Keratinocyte (primary cell): Measurements from ENCODE around the gene SEZ6L2. TPM values are rescaled to one million over a fixed set of nuclear protein-coding genes. Genes with fewer than 3 reads are reported as not detected.
"Not testable (repeated sequence)": the region's sequence is repeated elsewhere in the genome, so short reads cannot be mapped to it uniquely, and the experiment has no call there.

ENCODE experiments used
- DNase-seq: peaks from one replicate; pipeline ENCODE4 v3.0.0-alpha.2; 2011; ENCODE audit warnings: low read depth, missing footprints, low spot score
- FAIRE-seq: peaks from 2 replicates; lab custom pipeline; 2011; peaks lifted over from hg19 to GRCh38; lab: Jason Lieb, UNC
- H2AFZ ChIP-seq: 2 replicates; pipeline ENCODE4 v1.6.0; 2012; ENCODE audit warnings: low read length, control low read depth, inconsistent platforms; ENCODE audit not compliant: control insufficient read depth
- H3K27ac ChIP-seq: 2 replicates; pipeline ENCODE4 v1.5.1; 2011; ENCODE audit warnings: low read length; ENCODE audit not compliant: control insufficient read depth, insufficient read depth
- H3K27me3 ChIP-seq: 3 replicates; pipeline ENCODE4 v1.6.0; 2011; ENCODE audit warnings: low read length; ENCODE audit not compliant: control insufficient read depth, insufficient read depth; ENCODE audit errors: extremely low read depth
- H3K36me3 ChIP-seq, 2 experiments: 2 replicates in 1 of 2; 3 replicates in 1 of 2; pipeline ENCODE4 v1.5.1; 2011; ENCODE audit warnings: low read length in 2 of 2, mild to moderate bottlenecking in 1 of 2; ENCODE audit not compliant: control insufficient read depth in 2 of 2, insufficient read depth in 2 of 2; ENCODE audit errors: extremely low read depth in 1 of 2
- H3K4me1 ChIP-seq: 3 replicates; pipeline ENCODE4 v1.5.1; 2011; ENCODE audit warnings: low read length; ENCODE audit not compliant: control insufficient read depth, insufficient read depth; ENCODE audit errors: extremely low read depth
- H3K4me2 ChIP-seq: 3 replicates; pipeline ENCODE4 v1.6.0; 2011; ENCODE audit warnings: low read depth, low read length; ENCODE audit not compliant: control insufficient read depth, insufficient read depth; ENCODE audit errors: extremely low read depth
- H3K4me3 ChIP-seq, 3 experiments: fragments of 200-600 bp in 1 of 3; sonication (generic) in 1 of 3; 2 replicates in 2 of 3; 3 replicates in 1 of 3; pipeline ENCODE4 v1.5.1; 2011 to 2016; ENCODE audit warnings: low read length in 3 of 3, mild to moderate bottlenecking in 3 of 3, control low read depth in 2 of 3, inconsistent platforms in 1 of 3, low read depth in 1 of 3, mixed read lengths in 1 of 3, mixed run types in 1 of 3, moderate library complexity in 1 of 3; ENCODE audit not compliant: control insufficient read depth in 2 of 3, insufficient read depth in 2 of 3; ENCODE audit errors: extremely low read depth in 1 of 3
- H3K79me2 ChIP-seq: 2 replicates; pipeline ENCODE4 v1.6.0; 2012; ENCODE audit warnings: low read length; ENCODE audit not compliant: control insufficient read depth, insufficient read depth
- H3K9ac ChIP-seq: 3 replicates; pipeline ENCODE4 v1.6.0; 2011; ENCODE audit warnings: low read length; ENCODE audit not compliant: control insufficient read depth, insufficient read depth; ENCODE audit errors: extremely low read depth
- H3K9me1 ChIP-seq: 3 replicates; pipeline ENCODE4 v1.6.0; 2011; ENCODE audit warnings: low read length; ENCODE audit not compliant: control insufficient read depth, insufficient read depth; ENCODE audit errors: extremely low read depth
- H3K9me3 ChIP-seq: 2 replicates; pipeline ENCODE4 v1.5.1; 2012; ENCODE audit warnings: low read depth, low read length; ENCODE audit not compliant: control insufficient read depth
- H4K20me1 ChIP-seq: 3 replicates; pipeline ENCODE4 v1.6.0; 2011; ENCODE audit warnings: low read length; ENCODE audit not compliant: control insufficient read depth, insufficient read depth; ENCODE audit errors: extremely low read depth
- CTCF ChIP-seq, 3 experiments: IDR thresholded peaks in 1 of 3; conservative IDR thresholded peaks in 1 of 3; optimal IDR thresholded peaks in 1 of 3; 2 replicates in 2 of 3; 3 replicates in 1 of 3; pipeline versions ENCODE3 to v1.5.1; 2011; ENCODE audit warnings: low read length in 3 of 3, mild to moderate bottlenecking in 3 of 3, moderate library complexity in 2 of 3, control low read depth in 1 of 3, inconsistent platforms in 1 of 3; ENCODE audit not compliant: insufficient read depth in 2 of 3; ENCODE audit errors: extremely low read depth in 1 of 3
- EZH2 ChIP-seq: IDR thresholded peaks from one replicate; pipeline ENCODE4 v1.6.1; 2012; ENCODE audit warnings: inconsistent platforms, mild to moderate bottlenecking, low read length, moderate library complexity
- dilution Hi-C: fragments of 300-500 bp; cut with MboI; formaldehyde crosslinking; loops from one replicate; pipeline ENCODE4 v1.7.0; 2020; ENCODE audit warnings: low sequenced_read_pairs; ENCODE audit not compliant: extremely low pct_ligation_motif_present
- polyA plus RNA-seq, 5 experiments: library from polyadenylated mRNA; depleted of rRNA in 3 of 5; stranded (reverse) in 3 of 5; stranded (forward) in 1 of 5; unstranded in 1 of 5; fragments of >200 nt; gene quantifications; 1 replicate in 1 of 5; 2 replicates in 3 of 5; 3 replicates in 1 of 5; pipeline versions ENCODE4 v1.2.1 to v1.2.3, GENCODE V29; 2011 to 2012; ENCODE audit warnings: missing spikeins in 2 of 5, low read depth in 1 of 5, low replicate concordance in 1 of 5

SEZ6L2 gene
- polyA plus RNA-seq, 1 donor (not counting 4 experiments of a cell fraction or from before 2014, with no cell fraction given): 0.68 TPM

DNA sequence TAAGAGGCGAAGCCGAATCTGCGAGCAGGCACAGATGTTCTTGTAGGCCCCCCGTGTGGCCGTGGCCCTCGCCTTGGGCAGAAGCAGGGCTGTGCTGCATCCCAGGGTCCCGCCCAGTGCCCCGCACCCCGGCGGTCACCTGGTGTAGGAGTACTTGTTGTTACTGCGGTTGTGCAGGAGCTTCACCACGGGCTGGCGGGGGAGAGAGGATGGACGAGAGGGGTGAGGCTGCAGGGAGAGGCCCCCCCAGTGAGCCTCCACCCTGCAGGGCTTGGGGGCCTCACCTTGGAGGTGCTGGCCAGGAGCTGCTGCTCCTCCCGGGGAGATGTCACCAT is 12.3 kb upstream of the SEZ6L2 start:
- peaks cover 0 to 5% of the 10 kb centered on the region in 2 experiments for H3K36me3 ChIP-seq
- no peaks in the 10 kb centered on the region for H3K9me3 ChIP-seq
- H2AFZ ChIP-seq: no peak overlapping the region
- no peaks in the 10 kb centered on the region for H3K79me2 ChIP-seq
- no peak for DNase-seq
- no peaks in the 10 kb centered on the region for H3K27me3 ChIP-seq
- H3K4me3 ChIP-seq: no peak overlapping the region
- H3K9me1 ChIP-seq: no peaks in the 10 kb centered on the region
- H3K4me2 ChIP-seq: no peak overlapping the region
- no peak overlapping the region for H3K27ac ChIP-seq
- FAIRE-seq: no peak
- H3K4me1 ChIP-seq: no peaks in the 10 kb centered on the region
- no peaks in the 10 kb centered on the region for H4K20me1 ChIP-seq
- dilution Hi-C loops: no loop called here
- TF ChIP-seq EZH2: no peak
- TF ChIP-seq CTCF (optimal IDR thresholded peaks at IDR 0.05 in 1 of 3, IDR thresholded peaks at IDR 0.05 in 1 of 3, conservative IDR thresholded peaks at IDR 0.05 in 1 of 3; ENCODE audit: extremely low read depth in 1 of 3, insufficient read depth in 2 of 3, low read length in 3 of 3): no peak
- no peak overlapping the region for H3K9ac ChIP-seq

DNA sequence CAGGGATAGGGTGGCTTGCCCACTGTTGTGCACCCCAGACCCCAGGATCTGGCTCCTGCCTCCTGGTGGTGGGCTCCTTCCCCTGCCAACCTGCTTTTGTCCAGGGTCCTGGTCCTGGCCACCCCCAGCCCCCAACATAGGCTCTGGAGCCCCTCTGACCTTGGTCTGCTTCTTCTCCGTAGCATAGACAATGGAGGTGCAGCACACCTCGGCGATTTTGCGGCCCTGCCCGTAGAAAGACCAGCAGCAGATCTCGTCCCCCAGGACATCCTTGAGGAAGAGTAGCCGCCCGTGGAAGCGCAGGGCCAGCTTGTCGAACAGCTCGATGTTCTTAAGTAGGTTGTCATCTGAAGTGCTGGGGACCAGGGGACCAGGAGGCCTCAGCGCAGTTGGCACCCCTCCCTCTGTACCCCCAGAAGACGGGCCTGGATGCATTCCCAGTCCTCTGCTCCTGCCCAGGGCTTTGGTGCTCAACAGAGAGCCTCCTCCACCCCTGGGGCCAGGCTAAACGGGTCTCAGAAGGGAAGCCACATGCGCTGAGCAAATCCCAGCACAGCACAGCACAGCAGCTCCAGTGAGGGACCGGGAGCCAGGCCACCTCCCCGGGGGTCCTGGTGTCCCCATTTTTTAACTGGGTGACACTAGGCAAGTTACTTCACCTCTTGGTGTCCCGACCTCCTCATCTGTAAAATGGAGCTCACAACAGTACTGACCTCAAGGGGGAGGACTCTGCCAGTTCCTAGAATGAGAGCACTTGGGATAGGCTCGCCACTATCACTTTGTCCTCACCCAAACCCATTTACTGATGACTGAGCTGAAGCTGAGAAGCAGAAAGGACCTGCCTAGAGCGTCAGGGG is 11.7 kb upstream of the SEZ6L2 start:
- no peak for DNase-seq
- no peak for FAIRE-seq
- dilution Hi-C loops: no loop called here
- H3K4me2 ChIP-seq: no peak overlapping the region
- H3K27ac ChIP-seq: no peak overlapping the region
- H3K9me1 ChIP-seq: no peaks in the 10 kb centered on the region
- no peak overlapping the region for H3K4me3 ChIP-seq
- H3K9me3 ChIP-seq: no peaks in the 10 kb centered on the region
- H2AFZ ChIP-seq: no peak overlapping the region
- no peaks in the 10 kb centered on the region for H3K27me3 ChIP-seq
- no peak overlapping the region for H3K9ac ChIP-seq
- H3K36me3 ChIP-seq: peaks cover 0 to 5% of the 10 kb centered on the region in 2 experiments
- no peaks in the 10 kb centered on the region for H3K79me2 ChIP-seq
- no peak for TF ChIP-seq CTCF (optimal IDR thresholded peaks at IDR 0.05 in 1 of 3, IDR thresholded peaks at IDR 0.05 in 1 of 3, conservative IDR thresholded peaks at IDR 0.05 in 1 of 3; ENCODE audit: extremely low read depth in 1 of 3, insufficient read depth in 2 of 3, low read length in 3 of 3)
- no peak for TF ChIP-seq EZH2
- H3K4me1 ChIP-seq: no peaks in the 10 kb centered on the region
- no peaks in the 10 kb centered on the region for H4K20me1 ChIP-seq

DNA sequence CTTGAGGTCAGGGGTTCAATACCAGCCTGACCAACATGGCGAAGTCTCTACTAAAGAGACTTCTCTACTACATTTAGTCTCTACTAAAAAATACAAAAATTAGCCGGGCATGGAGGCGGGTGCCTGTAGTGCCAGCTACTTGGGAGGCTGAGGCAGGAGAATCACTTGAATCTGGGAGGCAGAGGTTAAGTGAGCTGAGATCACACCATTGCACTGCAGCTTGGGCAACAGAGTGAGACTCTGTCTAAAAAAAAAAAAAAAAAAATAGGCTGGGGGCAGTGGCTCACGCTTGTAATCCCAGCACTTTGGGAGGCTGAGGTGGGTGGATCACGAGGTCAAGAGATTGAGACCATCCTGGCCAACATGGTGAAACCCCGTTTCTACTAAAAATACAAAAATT is 10.5 kb upstream of the SEZ6L2 start:
- H3K9me1 ChIP-seq, H3K9ac ChIP-seq, H3K79me2 ChIP-seq, dilution Hi-C loops, H3K4me3 ChIP-seq, H4K20me1 ChIP-seq, H3K36me3 ChIP-seq, H3K4me1 ChIP-seq, DNase-seq, H3K27me3 ChIP-seq, H2AFZ ChIP-seq, H3K27ac ChIP-seq, FAIRE-seq, H3K4me2 ChIP-seq, H3K9me3 ChIP-seq: not testable (repeated sequence)
